SK-N-SH (cell line): ENCODE results near the gene HOMER3. TPM values are rescaled to one million over a fixed set of nuclear protein-coding genes. Genes with fewer than 3 reads are reported as not detected.

ENCODE experiments used
- CTCF ChIA-PET: fragments of 300-600, 350-600 bp; formaldehyde crosslinking; extraction: SDS; loops from one replicate; lab custom pipeline; 2021; lab: Yijun Ruan, JAX
- POLR2A ChIA-PET: fragments of 350-600 bp; sonication (Branson Sonifier 250); formaldehyde crosslinking; extraction: SDS; loops from one replicate; lab custom pipeline; 2020; ENCODE audit warnings: antibody characterized with exemption, inconsistent platforms; lab: Yijun Ruan, JAX
- DNase-seq: peaks from one replicate; pipeline ENCODE4 v3.0.0; 2012
- H2AFZ ChIP-seq: fragments of 200-600 bp; sonication (generic); 2 replicates; pipeline ENCODE4 v1.8.1; 2016; ENCODE audit warnings: antibody characterized with exemption, mild to moderate bottlenecking, low read depth
- H3F3A ChIP-seq: fragments of 200-600 bp; sonication (generic); replicated peaks from 2 replicates; pipeline ENCODE3; 2016; ENCODE audit warnings: antibody characterized with exemption, mild to moderate bottlenecking; ENCODE audit not compliant: insufficient read depth
- H3K27ac ChIP-seq, 2 experiments: fragments of 200-500 bp in 1 of 2; fragments of 200-600 bp in 1 of 2; sonication (Bioruptor generic) in 1 of 2; sonication (generic), shearing (Covaris generic) in 1 of 2; 2 replicates each; pipeline versions ENCODE4 v1.5.1 to v1.6.1; 2014 to 2016; ENCODE audit warnings: low read depth in 2 of 2, inconsistent platforms in 1 of 2, low read length in 1 of 2, mild to moderate bottlenecking in 1 of 2, mixed read lengths in 1 of 2
- H3K27me3 ChIP-seq: fragments of 200-600 bp; sonication (generic), shearing (Covaris generic); 2 replicates; pipeline ENCODE4 v1.6.1; 2016; ENCODE audit warnings: mixed run types; ENCODE audit not compliant: insufficient read depth
- H3K36me3 ChIP-seq, 2 experiments: fragments of 200-500 bp in 1 of 2; fragments of 200-600 bp in 1 of 2; sonication (Bioruptor generic) in 1 of 2; sonication (generic) in 1 of 2; replicated peaks in 1 of 2; 2 replicates each; pipeline versions ENCODE3 to v1.5.1; 2014 to 2016; ENCODE audit warnings: low read length in 1 of 2, mild to moderate bottlenecking in 1 of 2; ENCODE audit not compliant: insufficient read depth in 2 of 2, control insufficient read depth in 1 of 2
- H3K4me1 ChIP-seq, 2 experiments: fragments of 200-500 bp in 1 of 2; fragments of 200-600 bp in 1 of 2; sonication (Bioruptor generic) in 1 of 2; sonication (generic), shearing (Covaris generic) in 1 of 2; 2 replicates each; pipeline versions ENCODE4 v1.5.1 to v1.6.1; 2014 to 2016; ENCODE audit warnings: low read depth in 1 of 2, low read length in 1 of 2, mixed run types in 1 of 2; ENCODE audit not compliant: insufficient read depth in 2 of 2, control insufficient read depth in 1 of 2
- H3K4me2 ChIP-seq: fragments of 200-600 bp; sonication (generic), shearing (Covaris generic); 2 replicates; pipeline ENCODE4 v1.6.1; 2017; ENCODE audit warnings: mixed run types
- H3K4me3 ChIP-seq, 2 experiments: fragments of 200-500 bp in 1 of 2; fragments of 200-600 bp in 1 of 2; sonication (Bioruptor generic) in 1 of 2; sonication (generic), shearing (Covaris generic) in 1 of 2; 2 replicates each; pipeline versions ENCODE4 v1.5.1 to v1.8.1; 2014 to 2016; ENCODE audit warnings: low read depth in 2 of 2, inconsistent platforms in 1 of 2, low read length in 1 of 2, mild to moderate bottlenecking in 1 of 2, mixed read lengths in 1 of 2, moderate library complexity in 1 of 2
- H3K79me2 ChIP-seq: fragments of 200-600 bp; sonication (generic); 2 replicates; pipeline ENCODE4 v1.8.1; 2017; ENCODE audit warnings: mild to moderate bottlenecking; ENCODE audit not compliant: insufficient read depth
- H3K9ac ChIP-seq: fragments of 200-600 bp; sonication (generic); 2 replicates; pipeline ENCODE4 v1.6.1; 2017; ENCODE audit warnings: mixed run types
- H3K9me2 ChIP-seq: fragments of 200-600 bp; sonication (generic); 2 replicates; pipeline ENCODE4 v1.6.1; 2017; ENCODE audit warnings: mixed run types
- H3K9me3 ChIP-seq: fragments of 200-600 bp; sonication (generic); 2 replicates; pipeline ENCODE4 v1.6.1; 2017; ENCODE audit warnings: mixed run types, mild to moderate bottlenecking, moderate library complexity
- H4K20me1 ChIP-seq: fragments of 200-600 bp; sonication (generic); 2 replicates; pipeline ENCODE4 v1.6.1; 2017; ENCODE audit warnings: mild to moderate bottlenecking, mixed run types; ENCODE audit not compliant: insufficient read depth
- CHD2 ChIP-seq: fragments of 150-350 bp; IDR thresholded peaks from 2 replicates; pipeline ENCODE4 v1.6.1; 2018; ENCODE audit warnings: low read length; ENCODE audit not compliant: partially characterized antibody
- CTCF ChIP-seq: fragments of 200-600 bp; sonication (generic); IDR thresholded peaks from 2 replicates; pipeline ENCODE4 v1.6.1; 2017; ENCODE audit warnings: antibody characterized with exemption, mild to moderate bottlenecking, moderate library complexity
- ELF1 ChIP-seq: IDR thresholded peaks from 2 replicates; pipeline ENCODE4 v1.4.0; 2012
- EP300 ChIP-seq, 2 experiments: IDR thresholded peaks; 2 replicates each; pipeline versions ENCODE4 v1.4.0 to v1.6.1; 2012; ENCODE audit warnings: borderline replicate concordance in 1 of 2, low read depth in 1 of 2, low read length in 1 of 2
- EZH2phosphoT487 ChIP-seq: fragments of 200-600 bp; sonication (generic); IDR thresholded peaks from 2 replicates; pipeline ENCODE4 v1.6.1; 2017; ENCODE audit warnings: low read depth, mixed run types, mild to moderate bottlenecking, antibody characterized with exemption, moderate library complexity, borderline replicate concordance
- FOXJ3 ChIP-seq: sonication (generic); formaldehyde crosslinking; IDR thresholded peaks from 2 replicates; pipeline ENCODE4 v1.5.1; 2020; ENCODE audit warnings: mild to moderate bottlenecking, missing genetic modification reagents
- FOXM1 ChIP-seq: IDR thresholded peaks from 2 replicates; pipeline ENCODE4 v1.4.0; 2012; ENCODE audit warnings: low read depth, mild to moderate bottlenecking
- GATA2 ChIP-seq: sonication (generic); formaldehyde crosslinking; IDR thresholded peaks from 2 replicates; pipeline ENCODE4 v1.5.0; 2020; ENCODE audit warnings: mild to moderate bottlenecking, missing genetic modification reagents
- IRF3 ChIP-seq: fragments of 150-350 bp; IDR thresholded peaks from 2 replicates; pipeline ENCODE4 v1.6.1; 2016; ENCODE audit warnings: mild to moderate bottlenecking, low read depth, low read length
- JUND ChIP-seq: IDR thresholded peaks from 2 replicates; pipeline ENCODE4 v1.4.0; 2012
- MAX ChIP-seq: IDR thresholded peaks from 2 replicates; pipeline ENCODE4 v1.4.0; 2012; ENCODE audit warnings: low read depth
- MXI1 ChIP-seq: IDR thresholded peaks from 2 replicates; pipeline ENCODE4 v1.6.1; 2012; ENCODE audit warnings: mild to moderate bottlenecking, low read depth, low read length, improper control_type of control experiment
- NFIC ChIP-seq: IDR thresholded peaks from 2 replicates; pipeline ENCODE4 v1.4.0; 2012; ENCODE audit warnings: borderline replicate concordance
- NRF1 ChIP-seq: IDR thresholded peaks from 2 replicates; pipeline ENCODE4 v1.6.1; 2012; ENCODE audit warnings: low read depth, mild to moderate bottlenecking, low read length
- PBX3 ChIP-seq: IDR thresholded peaks from 2 replicates; pipeline ENCODE4; 2012
- RAD21 ChIP-seq: IDR thresholded peaks from 2 replicates; pipeline ENCODE4 v1.6.1; 2012; ENCODE audit warnings: mild to moderate bottlenecking, low read length
- RXRA ChIP-seq: IDR thresholded peaks from 2 replicates; pipeline ENCODE4 v1.4.0; 2012; ENCODE audit warnings: low read depth, mild to moderate bottlenecking, borderline replicate concordance
- SIN3A ChIP-seq: IDR thresholded peaks from 2 replicates; pipeline ENCODE4 v1.6.1; 2012; ENCODE audit warnings: low read depth, mild to moderate bottlenecking, low read length, moderate library complexity, borderline replicate concordance
- SMC3 ChIP-seq: IDR thresholded peaks from 2 replicates; pipeline ENCODE4 v1.6.1; 2012; ENCODE audit warnings: low read depth, low read length, improper control_type of control experiment
- TCF12 ChIP-seq: IDR thresholded peaks from 2 replicates; pipeline ENCODE4 v1.4.0; 2012
- USF2 ChIP-seq: fragments of 150-350 bp; IDR thresholded peaks from 2 replicates; pipeline ENCODE4 v1.6.1; 2017; ENCODE audit warnings: antibody characterized with exemption, low read length, low read depth, borderline replicate concordance
- YY1 ChIP-seq: IDR thresholded peaks from 2 replicates; pipeline ENCODE4 v1.4.0; 2012; ENCODE audit warnings: low read depth, mild to moderate bottlenecking
- ZBTB33 ChIP-seq: IDR thresholded peaks from 2 replicates; pipeline ENCODE4 v1.4.0; 2012; ENCODE audit warnings: low read depth, borderline replicate concordance
- WGBS: methylation state at CpG from one replicate; pipeline ENCODE4 v1.1.6; 2017; ENCODE audit warnings: low lambda C conversion rate; 5-methylcytosine and 5-hydroxymethylcytosine counted together
- polyA plus RNA-seq, 3 experiments: library from polyadenylated mRNA; depleted of rRNA; stranded (reverse); fragments of >200 nt; gene quantifications; 2 replicates each; pipeline ENCODE4 v1.2.3, GENCODE V29; 2012

Gene HOMER3
- polyA plus RNA-seq, 1 of the 3 experiments (the other 2 are of a cell fraction), result 83.0 TPM

GRCh38 chr19:18989316-18989715 lies 48.3 kb upstream of the HOMER3 start (continued):
- TF ChIP-seq CTCF, result no peak
- no peak for TF ChIP-seq SMC3
- TF ChIP-seq MAX, result no peak
- TF ChIP-seq YY1, result no peak
- no peak for TF ChIP-seq IRF3
- TF ChIP-seq JUND, result no peak
- TF ChIP-seq FOXM1, result no peak
- TF ChIP-seq NRF1, result no peak
- no peak for TF ChIP-seq SIN3A

GRCh38 chr19:18987456-18987855 lies 46.4 kb upstream of the HOMER3 start:
- Histone ChIP-seq H3F3A (peaks cover 5% of the 10 kb centered on the region), H3K9me2 (no peaks in the 10 kb centered on the region), H3K4me3 (no peak overlapping the region), H3K9me3 (no peaks in the 10 kb centered on the region), H3K4me2 (no peak overlapping the region), H3K4me1 (no peaks in the 10 kb centered on the region), H3K27ac (no peak overlapping the region), H3K27me3 (no peaks in the 10 kb centered on the region; the same call in 1 of the 2 replicates), H3K36me3 (peaks cover 0 to 9% of the 10 kb centered on the region in 2 experiments), H3K9ac (no peak overlapping the region), H2AFZ (no peak overlapping the region), H4K20me1 (no peaks in the 10 kb centered on the region), H3K79me2 (no peaks in the 10 kb centered on the region)
- POLR2A ChIA-PET, result interaction anchor here (0.6 kb wide), 1 partner anchor 88 kb away, joined by 6 read pairs; no protein-coding TSS in a partner anchor
- TF ChIP-seq PBX3 (no peak), FOXJ3 (CRISPR knock-in tag) (no peak), NRF1 (no peak), NFIC (no peak), RXRA (no peak), ELF1 (no peak), MAX (no peak), USF2 (no peak), ZBTB33 (no peak), RAD21 (no peak), EZH2phosphoT487 (no peak), JUND (no peak), MXI1 (no peak), IRF3 (no peak), EP300 (IDR thresholded peaks at IDR 0.05; ENCODE audit: borderline replicate concordance in 1 of 2, low read depth in 1 of 2, low read length in 1 of 2) (no peak), TCF12 (no peak), CHD2 (no peak), GATA2 (CRISPR knock-in tag) (no peak)
- no peak for DNase-seq
- CTCF ChIA-PET, result interaction anchor here (0.6 to 3.6 kb wide), 38 partner anchors 8 to 537 kb away, joined by 3 to 45 read pairs (median 5); partner anchors contain the start of genes CERS1, COPE, DDX49 and REX1BD
- WGBS, result 70% methylated on average over 4 of the region's 4 CpGs
